ENCODE data around the gene CNTNAP2.

GRCh38 chr7:146411975-146412374, 295.4 kb downstream of the CNTNAP2 start:
- no peak for TF ChIP-seq CEBPB (tag; IDR thresholded peaks at IDR 0.05)
- no peak for TF ChIP-seq ZZZ3 (IDR thresholded peaks at IDR 0.05)
- no peak for TF ChIP-seq ZNF318 (IDR thresholded peaks at IDR 0.05; ENCODE audit: borderline replicate concordance in 1 of 2, low read depth in 1 of 2)
- no peak for TF ChIP-seq EZH2 (IDR thresholded peaks at IDR 0.05; ENCODE audit: borderline replicate concordance, low read depth, low read length)
- no peak for TF ChIP-seq ZNF668 (CRISPR knock-in tag; IDR thresholded peaks at IDR 0.05)
- TF ChIP-seq CTCF (IDR thresholded peaks at IDR 0.05 in 2 of 3, conservative IDR thresholded peaks at IDR 0.05 in 1 of 3; ENCODE audit: insufficient read depth in 2 of 3, low read depth in 1 of 3, low read length in 3 of 3) = no peak
- TF ChIP-seq MYC (IDR thresholded peaks at IDR 0.05; ENCODE audit: low read depth, low read length) = no peak
- TF ChIP-seq MYC (CRISPR knock-in tag; IDR thresholded peaks at IDR 0.05; ENCODE audit: borderline replicate concordance, low read depth) = no peak
